ENCODE data around the gene STING1. TPM values are rescaled to one million over a fixed set of nuclear protein-coding genes. Genes with fewer than 3 reads are reported as not detected.
"Not testable (repeated sequence)": the region's sequence is repeated elsewhere in the genome, so short reads cannot be mapped to it uniquely, and the experiment has no call there.

The STING1 gene
- 10 to 100 TPM; 95.5 to 98.9 (median 96.6) TPM for total RNA-seq
- total RNA-seq (2013) = 46.2 TPM

GRCh38 chr5:139482050-139482889, at the start of gene STING1:
STING1 (minus strand) TSS chr5:139482758; CDS start chr5:139481704, 1,054 bp downstream.
- H3K27me3 Mint-ChIP-seq (ENCODE audit: low read depth in 2 of 2) = no peaks in the 10 kb centered on the region
- H3K4me1 ChIP-seq (ENCODE audit: control insufficient read depth, insufficient read depth, low read length) = peaks cover 61% of the 10 kb centered on the region
- peaks cover 20% of the 10 kb centered on the region for H3K36me3 ChIP-seq (ENCODE audit: control insufficient read depth, insufficient read depth, low read length)
- H3K36me3 Mint-ChIP-seq = no peaks in the 10 kb centered on the region
- peak within 1 kb of the TSS; percentile 48 for H3K4me3 ChIP-seq (ENCODE audit: low read length)
- no peaks in the 10 kb centered on the region for H3K9me3 ChIP-seq (ENCODE audit: control insufficient read depth, insufficient read depth, low read length)
- peak; percentile 77 to 95 (median 89) for ATAC-seq
- peak; percentile 53 to 86 for DNase-seq
- intact Hi-C loops (cut with micrococcal nuclease) = loop anchor here (1.0 to 5.0 kb wide), 3 partner anchors 24 to 43 kb away; partner anchors contain the start of gene DNAJC18
- H3K4me1 Mint-ChIP-seq = peaks cover 24 to 36% of the 10 kb centered on the region in 2 donors
- H3K4me3 Mint-ChIP-seq = peak within 1 kb of the TSS; percentile 86
- 2% methylated on average over 16 of the region's 19 CpGs for WGBS (ENCODE audit: insufficient coverage)
- peak within 1 kb of the TSS; percentile 82 for H3K27ac ChIP-seq (ENCODE audit: low read length)
- no peak for TF ChIP-seq CTCF (IDR thresholded peaks at IDR 0.05)
- H3K27ac Mint-ChIP-seq = peak within 1 kb of the TSS; percentile 85 to 91
- no peaks in the 10 kb centered on the region for H3K9me3 Mint-ChIP-seq
- no peaks in the 10 kb centered on the region for H3K27me3 ChIP-seq (ENCODE audit: control insufficient read depth, insufficient read depth, low read length)

- Mint-ChIP-seq H3K36me3 (peaks cover 11% of the 10 kb centered on the region), H3K4me3 (no peak overlapping the region), H3K27ac (no peak overlapping the region), H3K9me3 (no peaks in the 10 kb centered on the region), H3K27me3 (ENCODE audit: low read depth in 2 of 2) (no peaks in the 10 kb centered on the region), H3K4me1 (no peaks in the 10 kb centered on the region)
- ATAC-seq (no peak), DNase-seq (no peak)
- Histone ChIP-seq H3K4me3 (ENCODE audit: low read length) (no peak overlapping the region), H3K9me3 (ENCODE audit: control insufficient read depth, insufficient read depth, low read length) (peaks cover 11% of the 10 kb centered on the region), H3K4me1 (ENCODE audit: control insufficient read depth, insufficient read depth, low read length) (no peaks in the 10 kb centered on the region), H3K27ac (ENCODE audit: low read length) (no peak overlapping the region), H3K36me3 (ENCODE audit: control insufficient read depth, insufficient read depth, low read length) (no peaks in the 10 kb centered on the region), H3K27me3 (ENCODE audit: control insufficient read depth, insufficient read depth, low read length) (no peaks in the 10 kb centered on the region)
- WGBS (ENCODE audit: insufficient coverage) = 88% methylated on average over 2 of the region's 3 CpGs
- TF ChIP-seq CTCF (IDR thresholded peaks at IDR 0.05) = no peak
- intact Hi-C loops (cut with micrococcal nuclease) = no loop called here
Measured at GRCh38 chr5:139531772-139532169, 49.2 kb upstream of the STING1 start.

- H3K27me3 ChIP-seq (ENCODE audit: control insufficient read depth, insufficient read depth, low read length); H3K27me3 Mint-ChIP-seq (ENCODE audit: low read depth in 2 of 2); ATAC-seq; intact Hi-C loops (cut with micrococcal nuclease); H3K27ac ChIP-seq (ENCODE audit: low read length); H3K4me1 Mint-ChIP-seq; DNase-seq; H3K36me3 ChIP-seq (ENCODE audit: control insufficient read depth, insufficient read depth, low read length); H3K4me1 ChIP-seq (ENCODE audit: control insufficient read depth, insufficient read depth, low read length); H3K9me3 Mint-ChIP-seq; H3K27ac Mint-ChIP-seq; H3K4me3 ChIP-seq (ENCODE audit: low read length); H3K4me3 Mint-ChIP-seq: not testable (repeated sequence)
- peaks cover 11% of the 10 kb centered on the region for H3K9me3 ChIP-seq (ENCODE audit: control insufficient read depth, insufficient read depth, low read length)
- 82% methylated on average over 2 of the region's 2 CpGs for WGBS (ENCODE audit: insufficient coverage)
- peaks cover 11% of the 10 kb centered on the region for H3K36me3 Mint-ChIP-seq
Measured at GRCh38 chr5:139530079-139530478, 47.5 kb upstream of the STING1 start.

- H3K27me3 ChIP-seq (ENCODE audit: control insufficient read depth, insufficient read depth, low read length); H3K9me3 Mint-ChIP-seq; H3K4me3 ChIP-seq (ENCODE audit: low read length); DNase-seq; H3K27me3 Mint-ChIP-seq (ENCODE audit: low read depth in 2 of 2); H3K4me1 ChIP-seq (ENCODE audit: control insufficient read depth, insufficient read depth, low read length); intact Hi-C loops (cut with micrococcal nuclease); H3K4me3 Mint-ChIP-seq; H3K27ac ChIP-seq (ENCODE audit: low read length); H3K4me1 Mint-ChIP-seq; H3K36me3 ChIP-seq (ENCODE audit: control insufficient read depth, insufficient read depth, low read length); H3K27ac Mint-ChIP-seq; ATAC-seq: not testable (repeated sequence)
- H3K36me3 Mint-ChIP-seq = peaks cover 11% of the 10 kb centered on the region
- WGBS (ENCODE audit: insufficient coverage) = 94% methylated on average over 8 of the region's 8 CpGs
- peaks cover 11% of the 10 kb centered on the region for H3K9me3 ChIP-seq (ENCODE audit: control insufficient read depth, insufficient read depth, low read length)
Measured at GRCh38 chr5:139528695-139529094, 46.1 kb upstream of the STING1 start.

GRCh38 chr5:139527896-139528467, 45.4 kb upstream of the STING1 start:
- H3K27ac Mint-ChIP-seq = not testable (repeated sequence)

GRCh38 chr5:139527090-139527470, 44.5 kb upstream of the STING1 start:
- H3K27me3 ChIP-seq (ENCODE audit: control insufficient read depth, insufficient read depth, low read length); H3K27ac Mint-ChIP-seq; H3K9me3 Mint-ChIP-seq; H3K4me1 ChIP-seq (ENCODE audit: control insufficient read depth, insufficient read depth, low read length); H3K4me3 Mint-ChIP-seq; DNase-seq; H3K4me1 Mint-ChIP-seq; ATAC-seq; H3K4me3 ChIP-seq (ENCODE audit: low read length); intact Hi-C loops (cut with micrococcal nuclease); H3K27me3 Mint-ChIP-seq (ENCODE audit: low read depth in 2 of 2); H3K27ac ChIP-seq (ENCODE audit: low read length); H3K36me3 ChIP-seq (ENCODE audit: control insufficient read depth, insufficient read depth, low read length): not testable (repeated sequence)
- H3K9me3 ChIP-seq (ENCODE audit: control insufficient read depth, insufficient read depth, low read length) = peaks cover 11% of the 10 kb centered on the region
- peaks cover 11% of the 10 kb centered on the region for H3K36me3 Mint-ChIP-seq
- 44% methylated on average over 2 of the region's 2 CpGs for WGBS (ENCODE audit: insufficient coverage)

More at GRCh38 chr5:139527896-139528467, 45.4 kb upstream of the STING1 start:
- peaks cover 11% of the 10 kb centered on the region for H3K9me3 ChIP-seq (ENCODE audit: control insufficient read depth, insufficient read depth, low read length)
- H3K4me1 Mint-ChIP-seq; ATAC-seq; H3K4me3 ChIP-seq (ENCODE audit: low read length); H3K27ac ChIP-seq (ENCODE audit: low read length); intact Hi-C loops (cut with micrococcal nuclease); DNase-seq; H3K36me3 ChIP-seq (ENCODE audit: control insufficient read depth, insufficient read depth, low read length); H3K27me3 Mint-ChIP-seq (ENCODE audit: low read depth in 2 of 2); H3K4me1 ChIP-seq (ENCODE audit: control insufficient read depth, insufficient read depth, low read length); H3K9me3 Mint-ChIP-seq; H3K4me3 Mint-ChIP-seq; H3K27me3 ChIP-seq (ENCODE audit: control insufficient read depth, insufficient read depth, low read length): not testable (repeated sequence)
- whole genome bisulfite sequencing (ENCODE audit: insufficient coverage) = 91% methylated on average over 5 of the region's 7 CpGs
- peaks cover 11% of the 10 kb centered on the region for H3K36me3 Mint-ChIP-seq
